GM08714 (cell line): ENCODE results near the gene YIPF2.
"Not testable (repeated sequence)": the region's sequence is repeated elsewhere in the genome, so short reads cannot be mapped to it uniquely, and the experiment has no call there.

ENCODE experiments used
- H3K4me3 ChIP-seq: fragments of 200-500 bp; sonication (Bioruptor generic); 2 replicates; pipeline ENCODE4 v1.5.1; 2014; ENCODE audit warnings: mild to moderate bottlenecking, low read length, inconsistent platforms
- ZNF274 ChIP-seq: IDR thresholded peaks from 2 replicates; pipeline ENCODE4 v1.6.1; 2012; ENCODE audit warnings: mild to moderate bottlenecking, low read depth, low read length

The YIPF2 gene

GRCh38 chr19:10952809-10953208, 24.4 kb upstream of the YIPF2 start:
- TF ChIP-seq ZNF274, result no peak

GRCh38 chr19:10946958-10947657, 18.7 kb upstream of the YIPF2 start:
- TF ChIP-seq ZNF274, result no peak
- no peak overlapping the region for H3K4me3 ChIP-seq

More at GRCh38 chr19:10952809-10953208, 24.4 kb upstream of the YIPF2 start:
- H3K4me3 ChIP-seq, result no peak overlapping the region

- no peak for TF ChIP-seq ZNF274
- H3K4me3 ChIP-seq, result no peak overlapping the region
Observed at GRCh38 chr19:10945264-10945663, 16.8 kb upstream of the YIPF2 start.

DNA sequence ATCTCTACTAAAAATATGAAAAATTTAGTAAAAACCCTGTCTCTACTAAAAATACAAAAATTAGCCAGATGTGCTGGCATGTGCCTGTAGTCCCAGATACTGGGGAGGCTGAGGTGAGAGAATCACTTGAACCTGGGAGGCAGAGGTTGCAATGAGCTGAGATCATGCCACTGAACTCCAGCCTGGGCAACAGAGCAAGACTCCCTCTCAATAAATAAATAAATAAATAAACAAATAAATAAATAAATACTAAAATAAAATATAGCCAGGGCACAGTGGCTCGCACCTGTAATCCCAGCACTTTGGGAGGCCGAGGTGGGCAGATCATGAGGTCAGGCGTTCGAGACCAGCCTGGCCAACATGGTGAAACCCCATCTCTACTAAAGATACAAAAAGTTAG, 15.0 kb upstream of the YIPF2 start:
- H3K4me3 ChIP-seq, result not testable (repeated sequence)

DNA sequence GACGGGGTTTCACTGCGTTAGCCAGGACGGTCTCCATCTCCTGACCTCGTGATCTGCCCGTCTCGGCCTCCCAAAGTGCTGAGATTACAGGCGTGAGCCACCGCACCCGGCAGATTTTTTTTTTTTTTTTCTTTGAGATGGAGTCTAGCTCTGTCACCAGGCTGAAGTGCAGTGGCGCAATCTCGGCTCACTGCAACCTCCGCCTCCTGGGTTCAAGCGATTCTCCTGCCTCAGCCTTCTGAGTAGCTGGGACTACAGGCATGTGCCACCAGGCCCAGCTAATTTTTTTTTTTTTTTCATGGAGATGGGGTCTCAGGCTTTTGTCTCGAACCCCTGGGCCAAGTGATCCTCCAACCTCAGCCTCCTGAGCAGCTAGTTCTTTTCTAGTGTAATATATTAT, 13.2 kb upstream of the YIPF2 start:
- not testable (repeated sequence) for H3K4me3 ChIP-seq

DNA sequence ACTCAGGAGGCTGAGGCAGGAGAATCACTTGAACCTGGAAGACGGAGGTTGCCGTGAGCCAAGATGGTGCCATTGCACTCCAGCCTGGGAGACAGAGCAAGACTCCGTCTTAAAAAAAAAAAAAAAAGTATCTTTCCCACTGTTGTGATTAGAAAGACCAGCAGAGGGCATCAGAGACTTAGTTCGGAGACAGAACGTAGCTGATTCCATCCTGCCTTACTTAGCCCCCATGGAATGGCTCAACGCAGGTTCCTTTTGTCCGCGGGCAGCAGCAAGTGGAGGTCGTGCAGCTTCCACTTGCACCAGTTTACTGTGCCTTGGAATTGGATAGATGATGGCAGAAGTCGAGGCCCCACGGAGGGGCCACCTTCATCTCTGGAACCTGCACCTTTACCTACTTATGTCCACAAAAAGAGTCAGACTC, 8.2 kb upstream of the YIPF2 start:
- no peak overlapping the region for H3K4me3 ChIP-seq
- TF ChIP-seq ZNF274, result no peak

DNA sequence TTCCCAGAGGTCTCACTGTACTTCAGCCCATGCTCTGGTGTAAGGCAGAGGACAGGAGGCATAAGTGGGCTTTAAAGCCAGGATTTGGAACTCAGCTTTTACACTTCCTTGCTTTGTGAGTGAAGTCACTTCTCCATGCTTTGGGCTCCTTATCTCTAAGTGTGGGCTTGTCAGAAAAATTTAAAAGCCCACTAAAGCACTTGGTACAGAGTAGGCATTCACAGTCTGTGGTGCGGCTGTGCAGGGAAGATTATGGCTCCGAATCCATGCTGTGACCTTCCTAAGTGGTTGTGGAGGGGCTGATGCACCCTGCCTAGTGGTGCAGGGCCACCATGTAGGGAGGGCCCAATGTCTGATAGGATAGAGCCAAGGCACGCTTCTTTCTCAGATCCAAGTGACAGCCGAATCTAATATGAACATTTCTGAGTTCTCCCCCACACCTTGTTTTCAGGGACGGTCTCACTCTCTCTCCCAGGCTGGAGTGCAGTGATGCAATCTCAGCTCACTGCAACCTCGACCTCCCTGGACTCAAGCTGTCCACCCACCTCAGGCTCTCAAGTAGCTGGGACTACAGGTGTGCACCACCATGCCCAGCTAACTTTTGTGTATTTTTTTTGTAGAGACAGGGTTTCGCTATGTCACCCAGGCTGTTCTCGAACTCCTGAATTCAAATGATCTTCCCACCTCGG, 7.1 kb upstream of the YIPF2 start:
- H3K4me3 ChIP-seq, result no peak overlapping the region
- TF ChIP-seq ZNF274, result no peak

GRCh38 chr19:10929402-10929794, 959 bp upstream of the YIPF2 start:
- peak overlapping the region; percentile 84 for H3K4me3 ChIP-seq
- TF ChIP-seq ZNF274, result no peak

- TF ChIP-seq ZNF274, result no peak
- peak overlapping the region; percentile 84 for H3K4me3 ChIP-seq
Observed at GRCh38 chr19:10927730-10928562, 493 bp downstream of the YIPF2 start.

DNA sequence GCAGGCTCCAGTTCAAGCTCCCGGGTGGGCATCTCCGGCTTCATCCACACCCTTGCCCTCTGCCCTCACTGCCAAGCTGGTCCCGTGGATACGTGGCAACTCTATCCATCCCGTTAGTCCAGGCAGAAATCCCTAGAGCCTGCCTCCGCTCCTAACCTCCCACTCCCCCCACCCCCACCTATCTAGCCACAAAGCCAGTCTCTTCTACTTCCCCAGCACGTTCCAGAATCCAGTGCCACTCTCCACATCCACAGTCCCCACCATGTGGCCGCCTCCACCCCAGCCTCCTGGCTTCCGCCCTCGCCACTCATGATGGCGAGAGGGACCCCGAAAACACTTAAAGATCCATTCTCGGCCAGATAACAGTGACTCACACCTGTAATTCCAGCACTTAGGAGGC, 3.8 kb downstream of the YIPF2 start:
- no peak overlapping the region for H3K4me3 ChIP-seq
- TF ChIP-seq ZNF274, result no peak

GRCh38 chr19:10923260-10924112, 5.0 kb downstream of the YIPF2 start:
- H3K4me3 ChIP-seq, result no peak overlapping the region
- TF ChIP-seq ZNF274, result no peak

DNA sequence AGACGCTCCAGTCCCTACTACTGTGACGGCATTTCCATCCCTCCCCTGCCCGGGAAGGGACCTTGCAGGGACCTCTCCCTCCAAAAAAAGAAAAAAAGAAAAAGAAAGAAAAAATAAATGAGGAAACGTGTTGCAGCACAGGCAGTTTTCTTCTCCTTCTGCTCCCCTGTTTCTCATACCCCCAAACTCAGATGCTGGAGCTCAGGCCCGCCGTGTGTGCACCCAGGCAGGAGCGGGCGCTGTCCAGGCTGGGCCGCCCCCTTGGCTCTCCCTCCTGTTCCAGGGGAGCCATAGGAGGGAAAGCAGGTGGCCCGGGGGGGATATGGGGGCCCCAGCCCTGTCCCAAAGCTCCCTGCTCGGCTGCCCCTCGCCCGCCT, 5.8 kb downstream of the YIPF2 start:
- no peak overlapping the region for H3K4me3 ChIP-seq
- no peak for TF ChIP-seq ZNF274

- TF ChIP-seq ZNF274, result no peak
- no peak overlapping the region for H3K4me3 ChIP-seq
Observed at GRCh38 chr19:10921910-10922637, 6.4 kb downstream of the YIPF2 start.

DNA sequence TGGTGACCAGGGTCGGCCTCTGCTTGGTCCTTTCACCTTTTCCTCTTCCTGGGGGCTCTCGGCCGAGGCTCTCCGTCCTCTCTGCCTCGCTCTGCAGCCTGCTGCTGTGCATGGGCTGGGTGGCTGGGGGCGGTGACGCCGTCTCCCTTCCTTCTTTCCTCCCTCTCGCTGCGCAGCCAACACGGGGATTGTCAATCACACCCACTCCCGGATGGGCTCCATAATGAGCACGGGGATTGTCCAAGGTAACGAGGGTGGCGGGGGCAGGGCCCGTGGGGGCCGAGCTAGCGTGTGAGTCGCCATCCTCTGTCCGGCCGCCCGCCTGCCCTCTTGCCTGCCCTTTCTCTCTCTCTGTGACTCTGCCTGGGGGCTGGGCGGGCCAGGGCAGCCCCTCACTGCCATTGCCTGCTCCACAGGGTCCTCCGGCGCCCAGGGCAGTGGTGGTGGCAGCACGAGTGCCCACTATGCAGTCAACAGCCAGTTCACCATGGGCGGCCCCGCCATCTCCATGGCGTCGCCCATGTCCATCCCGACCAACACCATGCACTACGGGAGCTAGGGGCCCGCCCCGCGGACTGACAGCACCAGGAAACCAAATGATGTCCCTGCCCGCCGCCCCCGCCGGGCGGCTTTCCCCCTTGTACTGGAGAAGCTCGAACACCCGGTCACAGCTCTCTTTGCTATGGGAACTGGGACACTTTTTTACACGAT, 7.1 kb downstream of the YIPF2 start:
- H3K4me3 ChIP-seq, result no peak overlapping the region
- no peak for TF ChIP-seq ZNF274
